Measurements from ENCODE around the gene BANK1.

Gene BANK1

DNA sequence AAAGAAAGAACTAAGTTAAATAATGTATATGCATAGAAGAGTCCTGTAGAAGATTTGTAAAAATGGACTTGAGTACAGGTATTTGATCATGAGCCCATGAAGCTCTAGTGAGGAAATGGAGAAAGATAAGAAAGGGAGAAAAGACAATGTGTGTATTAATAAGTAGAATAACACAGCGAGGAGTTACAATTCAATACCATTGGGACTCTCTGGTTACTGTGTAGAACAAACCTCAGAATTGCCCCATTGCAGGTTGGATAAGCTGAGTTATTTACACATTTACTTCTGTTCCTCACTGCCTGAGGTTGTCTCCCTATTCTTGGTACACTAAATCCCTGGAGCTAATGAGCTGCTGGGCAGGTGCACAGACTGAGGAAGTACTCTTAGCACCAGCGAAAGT, 33.3 kb downstream of the BANK1 start:
- DNase-seq, result no peak

- peak; percentile 17 for DNase-seq
Measured at GRCh38 chr4:101824500-101824899, 34.0 kb downstream of the BANK1 start.

DNA sequence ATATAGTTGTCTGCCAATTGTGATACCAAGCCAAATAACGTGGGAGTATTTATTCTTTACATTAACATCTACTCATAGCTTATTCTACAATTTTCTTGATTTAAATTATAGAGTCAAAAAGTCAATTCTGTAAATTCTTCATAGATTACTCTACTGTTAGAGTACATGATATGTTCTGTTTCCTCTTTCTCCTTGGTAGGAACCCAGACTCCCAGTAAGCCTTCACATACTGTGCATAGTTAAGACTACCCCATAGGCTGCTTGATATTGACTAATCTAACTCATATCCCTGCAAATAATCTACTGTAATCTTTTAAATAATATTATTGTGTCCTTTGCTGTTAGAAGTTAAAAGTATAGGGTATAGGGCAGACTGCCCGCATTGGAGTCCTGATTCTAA, 35.4 kb downstream of the BANK1 start:
- DNase-seq, result no peak

DNA sequence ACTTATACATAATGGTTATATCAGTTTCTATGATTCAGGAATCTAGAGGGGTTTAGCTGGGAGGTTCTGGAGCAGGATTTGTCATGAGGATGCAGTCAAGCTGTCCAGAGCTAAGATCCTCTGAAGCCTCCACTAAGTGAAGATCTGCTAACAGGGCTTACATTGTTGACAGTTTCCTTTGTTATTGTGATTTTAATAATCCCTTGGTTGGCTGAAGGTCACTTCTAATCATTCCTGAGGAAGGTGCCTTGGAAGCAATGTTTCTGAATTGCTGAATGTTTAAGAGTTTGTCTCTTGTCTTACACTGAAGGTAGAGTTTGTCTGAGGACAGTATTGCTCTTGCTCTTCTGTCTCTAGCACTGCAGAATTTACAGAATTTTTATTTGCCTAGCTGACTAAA, 41.3 kb downstream of the BANK1 start:
- DNase-seq, result no peak

DNA sequence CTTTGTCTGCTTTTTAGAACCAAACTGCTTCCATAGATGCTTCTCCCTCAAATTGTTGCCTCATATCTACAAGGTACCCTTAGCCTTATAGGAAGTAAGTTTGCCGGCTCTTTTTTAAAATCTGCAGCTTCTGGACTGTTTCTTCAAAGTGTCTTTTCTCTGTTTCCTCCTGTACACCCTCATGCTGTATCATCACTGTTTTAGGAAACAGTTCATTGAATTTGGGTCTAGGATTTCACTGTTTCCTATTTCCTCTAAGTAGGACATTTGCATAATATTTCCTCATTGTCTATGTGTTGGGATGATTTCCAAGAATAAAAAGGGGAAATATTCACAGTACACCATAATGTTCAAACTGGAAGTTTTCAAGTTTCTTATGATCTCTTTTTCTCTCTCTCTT, 43.0 kb downstream of the BANK1 start:
- no peak for DNase-seq

GRCh38 chr4:101835121-101835904, 44.8 kb downstream of the BANK1 start:
- peak; percentile 20 for DNase-seq

GRCh38 chr4:101843054-101843453, 52.5 kb downstream of the BANK1 start:
- no peak for DNase-seq

- no peak for DNase-seq
Measured at GRCh38 chr4:101846550-101846949, 56.0 kb downstream of the BANK1 start.

DNA sequence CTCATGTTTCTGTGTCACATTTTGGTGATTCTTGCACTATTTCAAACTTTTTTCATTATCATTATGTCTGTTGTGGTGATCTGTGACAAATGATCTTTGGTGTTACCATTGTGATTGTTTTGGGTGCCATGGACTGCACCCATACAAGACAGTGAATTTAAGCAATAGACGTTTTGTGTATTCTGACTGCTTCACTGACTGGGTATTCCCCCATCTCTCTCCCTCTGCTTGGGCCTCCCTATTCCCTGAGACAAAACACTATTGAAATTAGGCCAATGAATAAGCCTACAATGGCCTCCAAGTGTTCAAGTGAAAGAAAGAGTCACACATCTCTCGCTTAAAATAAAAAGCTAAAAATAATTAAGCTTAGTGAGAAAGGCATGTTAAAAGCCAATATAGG, 60.2 kb downstream of the BANK1 start:
- no peak for DNase-seq

DNA sequence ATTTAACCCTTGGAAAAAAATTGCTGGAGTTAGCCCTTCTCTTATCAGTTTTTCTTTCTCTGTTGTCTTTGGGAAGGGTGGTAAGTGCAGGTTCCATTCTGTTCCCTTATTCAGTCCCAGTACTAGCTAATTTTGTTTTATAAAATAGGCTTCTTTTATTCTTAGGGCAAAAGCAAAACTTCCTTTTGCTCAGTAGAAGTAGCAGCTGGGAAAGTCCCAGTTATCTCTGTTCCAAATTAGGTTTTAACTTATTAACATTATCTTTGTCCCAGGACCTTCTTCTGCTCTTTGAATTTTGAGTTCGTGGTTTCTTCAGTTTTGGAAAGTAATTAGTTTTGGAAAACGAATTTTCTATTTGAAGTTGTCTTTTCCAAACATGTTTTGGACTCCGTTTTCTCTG, 61.1 kb downstream of the BANK1 start:
- no peak for DNase-seq

DNA sequence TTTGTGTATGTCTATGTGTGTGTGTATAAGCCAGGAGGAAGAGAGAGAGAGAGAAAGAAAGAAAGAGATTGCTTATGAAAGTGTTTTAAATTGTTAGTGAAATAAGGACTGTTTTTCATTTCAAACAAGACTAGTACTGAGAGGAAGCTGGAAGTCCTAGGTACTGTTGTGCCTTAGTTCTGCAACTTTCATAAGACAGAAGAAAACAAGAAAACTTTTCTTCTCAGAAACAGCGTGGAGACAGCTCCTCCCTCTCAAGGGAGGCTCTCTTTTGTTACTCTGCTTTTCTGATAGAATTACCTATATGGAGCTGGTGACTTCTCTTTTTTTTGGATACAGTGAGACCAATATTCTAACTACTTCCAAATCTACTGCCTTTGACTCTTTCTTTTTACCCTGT, 62.5 kb downstream of the BANK1 start:
- no peak for DNase-seq

DNA sequence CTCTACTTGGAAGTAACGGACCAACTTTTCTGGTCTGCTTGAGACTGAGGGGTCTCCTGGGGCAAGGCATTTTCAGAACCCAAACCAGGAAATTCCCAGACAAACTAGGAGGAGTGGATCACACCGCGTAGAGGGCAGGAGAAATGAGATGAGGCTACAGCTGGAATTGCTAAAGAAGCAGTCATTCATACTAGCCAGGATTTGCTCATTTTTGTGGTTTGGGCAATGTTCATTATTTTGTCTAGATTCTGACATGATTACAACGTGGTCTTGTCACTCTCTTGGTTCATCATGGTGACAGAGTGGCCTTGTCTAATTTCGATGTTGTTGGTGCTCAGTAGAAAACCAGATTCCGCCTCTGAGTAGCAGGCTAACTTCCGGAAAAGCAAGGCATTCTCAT, 63.2 kb downstream of the BANK1 start:
- DNase-seq, result peak; percentile 66

DNA sequence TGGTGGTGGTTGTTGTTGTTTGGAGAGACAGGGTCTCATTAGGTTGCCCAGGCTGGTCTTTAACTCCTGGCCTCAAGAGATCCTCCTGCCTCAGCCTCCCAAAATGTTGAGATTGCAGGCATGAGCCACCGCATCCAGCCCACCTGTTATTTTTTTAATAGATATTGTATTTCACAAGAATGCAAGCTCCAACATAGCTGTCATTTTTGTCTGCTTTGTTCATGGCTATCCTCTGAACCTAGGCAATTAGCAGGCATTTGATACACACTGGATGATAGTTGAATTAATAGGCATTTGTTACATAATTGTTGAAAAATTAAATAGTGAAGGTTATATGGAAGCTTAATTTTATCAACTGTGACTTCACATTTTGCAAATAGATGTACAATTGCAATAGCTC, 64.7 kb downstream of the BANK1 start:
- no peak for DNase-seq

DNA sequence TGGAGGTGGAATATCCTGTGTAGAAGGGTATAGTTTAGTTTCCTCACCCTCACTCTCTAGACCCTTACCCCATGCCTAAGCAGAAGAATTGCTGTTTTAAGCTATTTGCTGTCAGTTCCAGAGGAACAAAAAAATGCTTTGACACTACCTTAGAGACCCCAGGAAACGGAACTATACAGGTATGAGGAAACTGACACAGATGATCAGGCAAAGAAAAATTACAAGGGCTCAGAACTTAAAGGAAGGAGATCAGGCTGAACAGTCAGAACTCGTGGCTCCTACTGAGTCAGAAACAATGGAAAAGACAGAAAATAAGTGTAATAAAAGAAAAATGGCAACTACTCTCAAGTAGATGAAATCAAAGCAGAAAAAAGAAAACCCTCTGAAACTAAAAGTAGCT, 65.6 kb downstream of the BANK1 start:
- no peak for DNase-seq

DNA sequence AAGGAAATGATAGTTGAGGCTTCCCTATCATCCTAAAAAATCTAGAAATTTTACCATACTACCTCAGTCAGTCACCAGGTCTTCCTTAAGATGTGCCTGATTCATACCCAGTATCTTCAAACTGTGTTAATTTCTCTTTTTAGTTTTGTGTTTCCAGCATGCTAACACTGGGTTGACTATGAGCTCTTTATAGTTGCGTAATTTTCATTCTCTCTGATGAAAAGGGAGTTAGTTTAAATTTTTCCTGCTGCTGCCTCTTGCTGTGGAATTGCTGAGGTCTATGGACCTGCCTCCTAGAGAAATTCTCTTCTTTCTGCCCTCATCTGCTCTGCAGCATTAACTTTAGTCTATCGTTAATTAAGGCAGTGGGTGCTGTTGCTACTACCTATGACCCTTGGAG, 66.6 kb downstream of the BANK1 start:
- no peak for DNase-seq

- DNase-seq, result no peak
Measured at GRCh38 chr4:101858641-101859040, 68.1 kb downstream of the BANK1 start.

GRCh38 chr4:101862595-101862994, 72.1 kb downstream of the BANK1 start:
- no peak for DNase-seq

- DNase-seq, result no peak
Measured at GRCh38 chr4:101864660-101865059, 74.1 kb downstream of the BANK1 start.

DNA sequence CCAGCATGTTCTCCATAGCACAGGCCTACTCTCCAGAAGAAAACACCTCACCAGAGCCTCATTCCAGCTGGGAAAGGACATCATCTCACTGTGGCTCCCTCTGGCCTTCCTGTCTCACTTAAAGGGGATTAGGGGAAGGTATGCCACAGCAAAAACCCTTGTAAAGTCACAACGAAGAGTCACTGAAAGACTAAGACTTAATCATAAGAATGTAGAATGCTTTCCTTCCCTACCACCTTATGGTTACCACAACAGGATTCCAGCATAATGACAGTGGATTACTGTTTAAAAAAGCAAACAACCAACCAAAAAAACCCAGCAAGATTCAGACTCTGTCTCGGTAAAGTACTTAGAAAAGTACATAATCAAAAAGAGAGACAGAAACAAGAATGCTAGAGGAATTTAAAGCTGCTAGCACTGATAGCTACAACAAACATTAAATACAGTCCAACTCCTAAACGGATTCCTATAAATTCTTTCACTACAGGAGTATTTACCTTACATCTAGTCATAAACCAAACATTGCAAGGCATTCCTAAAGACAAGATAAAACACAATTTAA, 75.1 kb downstream of the BANK1 start:
- DNase-seq, result peak; percentile 11

- no peak for DNase-seq
Measured at GRCh38 chr4:101870874-101871273, 80.3 kb downstream of the BANK1 start.

DNA sequence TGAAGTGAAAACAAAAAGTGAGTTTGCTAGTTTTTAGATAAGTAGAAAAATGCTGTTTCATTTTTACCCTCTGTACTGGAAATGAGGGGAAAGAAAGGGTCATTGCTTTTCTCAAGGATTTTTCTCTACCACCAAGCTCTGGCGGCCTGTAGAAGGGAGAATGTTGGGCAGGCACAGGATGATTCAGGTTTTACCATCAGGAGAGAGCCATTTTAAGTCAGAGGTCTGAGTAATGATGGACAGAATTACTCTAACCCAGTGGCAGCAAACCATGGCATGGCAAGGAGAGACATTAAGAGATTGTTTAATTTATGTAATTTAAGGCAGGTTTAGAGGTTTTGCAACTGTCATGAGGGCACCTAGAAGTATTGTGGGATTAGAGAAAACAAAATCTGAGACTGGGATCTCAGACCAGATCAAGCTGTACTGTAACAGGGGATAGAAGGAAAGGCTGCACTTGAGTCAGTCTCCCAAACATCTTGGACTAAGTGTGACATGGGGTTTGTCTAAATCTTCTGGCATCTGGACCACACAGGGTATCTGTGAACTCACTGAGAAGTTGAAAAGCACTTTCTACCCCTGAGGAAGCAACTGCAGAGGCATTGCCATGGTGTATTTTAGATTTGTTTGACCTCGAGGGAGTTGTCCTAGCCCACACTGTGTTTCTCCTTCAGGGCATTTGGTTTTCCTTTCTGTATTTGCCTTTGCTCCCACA, 81.6 kb downstream of the BANK1 start:
- DNase-seq, result no peak

GRCh38 chr4:101885574-101885973, 95.0 kb downstream of the BANK1 start:
- DNase-seq, result no peak

GRCh38 chr4:101886826-101887225, 96.3 kb downstream of the BANK1 start:
- no peak for DNase-seq

GRCh38 chr4:101888472-101888871, 97.9 kb downstream of the BANK1 start:
- DNase-seq, result no peak
